Aorta (tissue), 5 donors: ENCODE data around the gene LYPD6. TPM values are rescaled to one million over a fixed set of nuclear protein-coding genes. Genes with fewer than 3 reads are reported as not detected.

ENCODE experiments used
- ATAC-seq: fragments of 200-7000 bp; cut with Tn5 transposase; one replicate; pipeline ENCODE4 v1.9.1; 2022; ENCODE audit warnings: moderate library complexity; ENCODE audit not compliant: low FRiP score
- DNase-seq, 2 donors: peaks; one replicate each; pipeline ENCODE4 v3.0.0-alpha.2; 2020
- H3K27ac ChIP-seq, 2 donors: one replicate each; pipeline ENCODE4 v1.5.1; 2013; ENCODE audit warnings: low read length in 2 of 2, mild to moderate bottlenecking in 2 of 2, moderate library complexity in 2 of 2, control low read depth in 1 of 2, inconsistent platforms in 1 of 2, low read depth in 1 of 2
- H3K27me3 ChIP-seq, 2 donors: one replicate each; pipeline ENCODE4 v1.6.1; 2013; ENCODE audit warnings: control low read depth in 1 of 2, low read length in 1 of 2, mild to moderate bottlenecking in 1 of 2, moderate library complexity in 1 of 2; ENCODE audit not compliant: insufficient read depth in 2 of 2, control insufficient read depth in 1 of 2
- H3K36me3 ChIP-seq, 2 donors: one replicate each; pipeline ENCODE4 v1.6.1; 2013; ENCODE audit warnings: control low read depth in 1 of 2, low read length in 1 of 2, mild to moderate bottlenecking in 1 of 2; ENCODE audit not compliant: insufficient read depth in 2 of 2, control insufficient read depth in 1 of 2
- H3K4me1 ChIP-seq, 2 donors: one replicate each; pipeline ENCODE4 v1.6.1; 2013; ENCODE audit warnings: low read length in 2 of 2, control low read depth in 1 of 2, mild to moderate bottlenecking in 1 of 2, moderate library complexity in 1 of 2; ENCODE audit not compliant: insufficient read depth in 2 of 2, control insufficient read depth in 1 of 2
- H3K4me3 ChIP-seq, 2 donors: one replicate each; pipeline ENCODE4 v1.5.1; 2013; ENCODE audit warnings: low read length in 2 of 2, control low read depth in 1 of 2, mild to moderate bottlenecking in 1 of 2
- H3K9me3 ChIP-seq: one replicate; pipeline ENCODE4 v1.6.1; 2013; ENCODE audit warnings: mild to moderate bottlenecking, low read length; ENCODE audit not compliant: control insufficient read depth
- WGBS, 2 donors: extraction: QIAGEN DNeasy Blood & Tissue Kit; methylation state at CpG; one replicate each; pipeline ENCODE4 v1.1.7; 2013; 5-methylcytosine and 5-hydroxymethylcytosine counted together
- intact Hi-C, 2 donors: fragments of 100-400 bp; cut with DNase I; formaldehyde crosslinking; loops; one replicate each; pipeline versions ENCODE4 v1.14.2 to v1.15.0; 2022
- polyA plus RNA-seq, 2 donors: library from polyadenylated mRNA; stranded (reverse); fragments of 200-250 nt; gene quantifications; one replicate each; pipeline ENCODE4 v1.2.3, GENCODE V29; 2013
- total RNA-seq, 2 donors: library from RNA; stranded (reverse); fragmentation: NEBNext Ultra II Directional; extraction: Animal tissue kit (Norgen Biotek cat#: 25700); gene quantifications; one replicate each; pipeline ENCODE4 v1.2.1, GENCODE V29; 2021
- donor health status: healthy with polysubstance abuse.
- donor health status: Bipolar disorder and iron deficiency.
- donor health status: DM: no; HTN: no; CAD: no.
- donor health status: DM: no; HTN: no; CAD: no.
- donor health status: DM: yes; HTN: yes; CAD: no.

LYPD6 gene
- total and polyA plus RNA-seq, 4 donors, result 0.23 to 0.42 (median 0.25) TPM; not detected in 1

GRCh38 chr2:149333636-149334035, 3.2 kb downstream of the LYPD6 start:
- DNase-seq (no peak), ATAC-seq (no peak)
- intact Hi-C loops, result no loop called here
- H3K36me3 ChIP-seq, result no peaks in the 10 kb centered on the region
- no peak overlapping the region for H3K4me3 ChIP-seq
- no peaks in the 10 kb centered on the region for H3K9me3 ChIP-seq
- no peaks in the 10 kb centered on the region for H3K4me1 ChIP-seq
- no peak overlapping the region for H3K27ac ChIP-seq
- 82 to 90% methylated on average over 3 of the region's 3 CpGs for WGBS, 2 donors
- no peaks in the 10 kb centered on the region for H3K27me3 ChIP-seq

- intact Hi-C loops, result no loop called here
- no peak for ATAC-seq
- H3K27ac ChIP-seq, result no peak overlapping the region
- H3K4me3 ChIP-seq, result no peak overlapping the region
- 70 to 92% methylated on average over 2 of the region's 2 CpGs for WGBS, 2 donors
- H3K4me1 ChIP-seq, result no peaks in the 10 kb centered on the region
- no peak for DNase-seq
- H3K27me3 ChIP-seq, result no peaks in the 10 kb centered on the region
- H3K9me3 ChIP-seq, result no peaks in the 10 kb centered on the region
- no peaks in the 10 kb centered on the region for H3K36me3 ChIP-seq
These were observed 3.8 kb downstream of the LYPD6 start for GRCh38 chr2:149334156-149334555.

DNA sequence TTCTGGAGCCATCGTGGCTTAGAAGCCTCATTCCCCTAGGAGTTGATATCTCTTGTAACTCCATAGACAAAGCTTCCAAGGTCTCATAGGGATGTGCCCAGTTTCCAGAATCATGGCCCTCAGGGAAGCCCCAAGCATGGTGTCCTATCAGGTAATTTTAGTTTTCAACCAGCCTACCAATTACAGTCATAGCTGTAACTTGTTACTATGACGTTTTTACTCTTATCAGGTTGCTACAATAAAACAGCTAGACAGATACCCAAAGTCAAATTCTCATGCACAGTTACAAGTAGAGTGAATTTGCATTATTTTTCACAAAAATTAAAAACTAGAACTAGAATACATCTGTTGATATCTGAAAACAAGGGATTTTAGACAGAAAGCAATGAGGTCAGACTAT, 8.9 kb downstream of the LYPD6 start:
- H3K36me3 ChIP-seq, result no peaks in the 10 kb centered on the region
- no peak overlapping the region for H3K4me3 ChIP-seq
- no peak for ATAC-seq
- no peaks in the 10 kb centered on the region for H3K9me3 ChIP-seq
- H3K27me3 ChIP-seq, result no peaks in the 10 kb centered on the region
- no peak for DNase-seq
- H3K27ac ChIP-seq, result no peak overlapping the region
- H3K4me1 ChIP-seq, result no peaks in the 10 kb centered on the region
- intact Hi-C loops, result no loop called here
- WGBS, 2 donors, result 79 to 81% methylated on average over 2 of the region's 2 CpGs

DNA sequence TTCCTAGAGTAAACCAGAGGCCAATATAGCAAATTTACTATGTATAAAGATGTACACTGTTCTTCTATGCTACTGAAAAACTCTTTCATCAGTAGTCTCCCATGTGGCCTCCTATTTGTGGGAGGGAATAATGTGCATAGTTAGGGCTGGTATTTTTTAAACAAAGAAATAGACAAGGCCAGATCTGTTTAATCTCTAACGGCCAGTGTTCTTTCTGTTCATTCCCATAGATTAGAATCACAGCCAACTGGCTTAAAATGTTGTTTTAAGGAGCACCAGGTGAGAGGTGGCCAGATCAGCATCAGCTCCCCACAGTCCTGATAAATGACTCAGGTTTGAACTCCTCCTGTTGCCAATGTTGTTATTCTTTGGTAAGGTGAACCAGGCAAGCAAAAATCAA, 12.1 kb downstream of the LYPD6 start:
- H3K27me3 ChIP-seq, result no peaks in the 10 kb centered on the region
- no peak overlapping the region for H3K27ac ChIP-seq
- H3K4me1 ChIP-seq, result no peaks in the 10 kb centered on the region
- intact Hi-C loops, result no loop called here
- H3K9me3 ChIP-seq, result no peaks in the 10 kb centered on the region
- 60 to 74% methylated on average over 1 of the region's 1 CpG for WGBS, 2 donors
- DNase-seq (no peak), ATAC-seq (no peak)
- no peaks in the 10 kb centered on the region for H3K36me3 ChIP-seq
- no peak overlapping the region for H3K4me3 ChIP-seq

GRCh38 chr2:149344105-149344504, 13.7 kb downstream of the LYPD6 start:
- ATAC-seq (no peak), DNase-seq (no peak)
- Histone ChIP-seq H3K4me3 (no peak overlapping the region), H3K9me3 (no peaks in the 10 kb centered on the region), H3K4me1 (no peaks in the 10 kb centered on the region), H3K36me3 (no peaks in the 10 kb centered on the region), H3K27me3 (no peaks in the 10 kb centered on the region), H3K27ac (no peak overlapping the region)
- intact Hi-C loops, result no loop called here
- WGBS, 2 donors, result 83 to 87% methylated on average over 2 of the region's 2 CpGs

GRCh38 chr2:149346272-149346671, 15.9 kb downstream of the LYPD6 start:
- no peaks in the 10 kb centered on the region for H3K36me3 ChIP-seq
- H3K4me1 ChIP-seq, result no peaks in the 10 kb centered on the region
- intact Hi-C loops, result no loop called here
- ATAC-seq, result no peak
- H3K9me3 ChIP-seq, result no peaks in the 10 kb centered on the region
- no peak for DNase-seq
- no peak overlapping the region for H3K4me3 ChIP-seq
- H3K27me3 ChIP-seq, result no peaks in the 10 kb centered on the region
- no peak overlapping the region for H3K27ac ChIP-seq
- WGBS, 2 donors, result 6 to 12% methylated on average over 2 of the region's 2 CpGs

GRCh38 chr2:149348291-149348690, 17.9 kb downstream of the LYPD6 start:
- no peak overlapping the region for H3K4me3 ChIP-seq
- no peaks in the 10 kb centered on the region for H3K9me3 ChIP-seq
- intact Hi-C loops, result no loop called here
- H3K36me3 ChIP-seq, result no peaks in the 10 kb centered on the region
- H3K4me1 ChIP-seq, result no peaks in the 10 kb centered on the region
- DNase-seq (no peak), ATAC-seq (no peak)
- no peak overlapping the region for H3K27ac ChIP-seq
- WGBS, 2 donors, result 98 to 100% methylated on average over 2 of the region's 2 CpGs
- peaks cover 0 to 2% of the 10 kb centered on the region in 2 donors for H3K27me3 ChIP-seq

DNA sequence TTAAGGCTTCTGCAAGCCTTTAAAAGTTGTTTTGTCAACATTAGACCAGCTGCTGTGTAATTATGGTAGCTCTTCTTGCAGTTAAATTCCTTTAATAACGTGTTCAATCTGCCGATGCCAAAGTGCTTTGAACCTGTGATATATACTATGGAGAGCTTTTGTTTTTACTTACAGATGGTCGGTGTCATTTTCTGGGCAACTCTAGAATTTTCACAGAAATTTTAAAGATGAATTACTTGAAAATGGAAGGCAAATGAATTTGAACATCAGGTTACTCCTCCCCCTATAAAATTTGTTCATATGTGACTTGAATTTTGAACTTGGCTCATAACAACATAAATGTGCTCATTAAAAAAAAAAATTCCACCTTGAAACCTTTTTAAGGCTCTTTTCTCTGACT, 23.0 kb downstream of the LYPD6 start:
- intact Hi-C loops, result no loop called here
- no peak for DNase-seq

DNA sequence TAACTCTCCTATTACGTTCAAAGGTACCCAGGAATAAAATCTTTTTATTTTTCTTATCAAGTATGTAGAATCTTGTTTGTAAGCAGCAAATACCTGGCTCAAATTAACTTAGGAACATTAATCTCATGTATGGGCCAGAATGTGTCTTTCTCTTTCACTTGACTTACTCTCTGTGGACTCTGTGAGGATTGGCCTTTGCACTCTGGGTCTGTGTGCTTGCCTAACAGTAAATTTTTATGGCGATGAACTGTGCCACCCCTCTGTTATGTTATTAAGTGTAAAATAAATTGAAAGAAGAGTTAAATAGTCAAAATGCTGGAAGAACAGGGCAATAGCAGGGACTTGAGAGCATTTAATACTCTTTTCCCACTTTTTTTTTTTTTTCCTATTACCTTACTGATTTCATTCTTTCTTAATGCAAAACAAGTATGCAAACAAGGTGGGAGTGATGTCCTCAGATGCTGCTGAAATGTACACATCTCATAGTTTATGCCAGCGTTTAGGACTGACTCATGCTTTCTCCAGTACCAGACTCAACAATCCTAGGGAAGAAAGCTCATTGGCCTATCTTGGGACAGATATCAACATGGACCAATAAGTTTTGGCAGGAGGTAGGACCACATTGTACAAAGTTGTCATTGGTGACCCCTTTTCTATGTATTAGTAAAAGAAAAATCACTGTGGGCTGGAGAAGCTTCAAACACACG, 25.5 kb downstream of the LYPD6 start:
- Histone ChIP-seq H3K9me3 (no peaks in the 10 kb centered on the region), H3K4me3 (no peak overlapping the region), H3K27ac (no peak overlapping the region), H3K36me3 (no peaks in the 10 kb centered on the region), H3K4me1 (no peaks in the 10 kb centered on the region), H3K27me3 (peaks cover 0 to 2% of the 10 kb centered on the region in 2 donors)
- intact Hi-C loops, result no loop called here
- no peak for DNase-seq
- 88 to 91% methylated on average over 4 of the region's 4 CpGs for WGBS, 2 donors
- no peak for ATAC-seq

More for the DNA sequence above, 23.0 kb downstream of the LYPD6 start:
- H3K4me3 ChIP-seq, result no peak overlapping the region
- no peak overlapping the region for H3K27ac ChIP-seq
- H3K9me3 ChIP-seq, result no peaks in the 10 kb centered on the region
- WGBS, 2 donors, result 81 to 85% methylated on average over 3 of the region's 3 CpGs
- no peak for ATAC-seq
- no peaks in the 10 kb centered on the region for H3K4me1 ChIP-seq
- no peaks in the 10 kb centered on the region for H3K36me3 ChIP-seq
- peaks cover 0 to 2% of the 10 kb centered on the region in 2 donors for H3K27me3 ChIP-seq
